Measurements from ENCODE around the gene FAM83C.
"Not testable (repeated sequence)": the region's sequence is repeated elsewhere in the genome, so short reads cannot be mapped to it uniquely, and the experiment has no call there.

The FAM83C gene

DNA sequence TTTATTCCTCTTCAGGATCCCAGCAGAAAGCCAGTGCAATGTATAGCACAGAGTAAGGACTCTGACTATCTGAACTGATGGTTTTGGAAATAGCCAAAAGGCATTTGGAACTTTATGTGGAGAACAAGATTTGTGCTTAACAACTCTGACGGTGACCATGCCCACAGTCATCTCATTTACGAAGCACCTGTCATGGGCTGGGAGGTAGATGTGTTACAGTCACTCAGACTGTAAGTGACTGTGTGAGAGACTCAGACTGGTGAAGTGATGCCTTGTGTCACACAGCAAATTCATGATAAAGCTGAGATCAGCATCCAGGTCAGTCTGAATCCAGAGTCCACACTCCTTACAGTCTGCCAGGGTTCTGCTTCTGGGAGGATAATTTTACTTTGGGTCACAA lies 23.9 kb upstream of the FAM83C start:
- Histone ChIP-seq H3K4me3 (ENCODE audit: low read depth, low read length) (no peak overlapping the region), H3K36me3 (ENCODE audit: control insufficient read depth, insufficient read depth, low read length) (no peaks in the 10 kb centered on the region), H3K9me3 (ENCODE audit: control insufficient read depth, insufficient read depth, low read length) (no peaks in the 10 kb centered on the region), H3K27me3 (ENCODE audit: control insufficient read depth, insufficient read depth, low read length) (no peaks in the 10 kb centered on the region), H3K4me1 (ENCODE audit: control insufficient read depth, insufficient read depth, low read length) (peaks cover 12% of the 10 kb centered on the region), H3K9ac (ENCODE audit: low read depth, low read length) (no peak overlapping the region)

- not testable (repeated sequence) for H3K9me3 ChIP-seq (ENCODE audit: control insufficient read depth, insufficient read depth, low read length); H3K36me3 ChIP-seq (ENCODE audit: control insufficient read depth, insufficient read depth, low read length); H3K4me1 ChIP-seq (ENCODE audit: control insufficient read depth, insufficient read depth, low read length); H3K4me3 ChIP-seq (ENCODE audit: low read depth, low read length); H3K9ac ChIP-seq (ENCODE audit: low read depth, low read length); H3K27me3 ChIP-seq (ENCODE audit: control insufficient read depth, insufficient read depth, low read length)
These were observed 23.4 kb upstream of the FAM83C start for GRCh38 chr20:35315632-35316020.

DNA sequence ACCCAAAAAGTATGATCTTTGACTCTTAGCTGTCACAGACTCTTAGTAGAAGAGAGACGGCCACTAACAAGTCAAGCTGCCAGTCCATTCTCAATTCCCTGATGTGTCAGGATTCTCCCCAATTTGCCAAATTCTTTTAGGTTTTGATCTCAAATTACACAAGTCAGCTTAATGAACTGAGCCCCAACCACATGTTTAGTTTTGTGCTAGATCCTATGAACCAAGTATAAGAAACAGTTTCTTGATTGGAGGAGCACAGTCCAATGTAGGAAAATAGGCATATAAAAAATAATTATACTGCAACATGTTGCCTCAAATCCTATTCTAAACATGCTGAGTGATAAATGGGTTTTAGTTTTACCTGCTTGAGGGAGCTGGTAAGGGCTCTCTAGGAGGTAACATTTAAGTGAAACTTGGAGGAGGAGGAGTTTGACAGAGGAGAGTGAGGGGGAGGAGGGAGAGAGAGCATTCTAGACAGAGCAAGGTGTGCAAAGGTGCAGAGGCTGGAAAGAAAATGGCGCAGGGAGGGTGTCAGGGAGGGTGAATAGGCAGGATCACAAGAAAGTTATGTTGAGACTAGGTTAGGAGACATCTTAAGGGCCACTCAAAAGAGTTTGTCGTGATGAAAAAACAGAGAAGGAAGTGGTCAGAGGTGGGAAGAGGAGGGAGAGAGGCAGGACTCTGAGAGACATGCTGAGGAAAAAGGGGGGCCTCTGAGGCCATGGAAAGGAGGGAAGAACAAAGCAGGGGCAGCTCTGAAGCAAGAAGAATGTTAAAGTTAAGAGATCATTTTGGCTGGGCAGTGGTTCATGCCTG lies 22.8 kb upstream of the FAM83C start:
- Histone ChIP-seq H3K9me3 (ENCODE audit: control insufficient read depth, insufficient read depth, low read length) (no peaks in the 10 kb centered on the region), H3K27me3 (ENCODE audit: control insufficient read depth, insufficient read depth, low read length) (no peaks in the 10 kb centered on the region), H3K4me1 (ENCODE audit: control insufficient read depth, insufficient read depth, low read length) (peaks cover 4% of the 10 kb centered on the region), H3K36me3 (ENCODE audit: control insufficient read depth, insufficient read depth, low read length) (no peaks in the 10 kb centered on the region), H3K4me3 (ENCODE audit: low read depth, low read length) (no peak overlapping the region), H3K9ac (ENCODE audit: low read depth, low read length) (peak overlapping the region; percentile 32)

GRCh38 chr20:35312318-35312717 lies 20.1 kb upstream of the FAM83C start:
- H3K9ac ChIP-seq (ENCODE audit: low read depth, low read length) = no peak overlapping the region
- no peaks in the 10 kb centered on the region for H3K9me3 ChIP-seq (ENCODE audit: control insufficient read depth, insufficient read depth, low read length)
- no peaks in the 10 kb centered on the region for H3K27me3 ChIP-seq (ENCODE audit: control insufficient read depth, insufficient read depth, low read length)
- H3K4me3 ChIP-seq (ENCODE audit: low read depth, low read length) = no peak overlapping the region
- H3K36me3 ChIP-seq (ENCODE audit: control insufficient read depth, insufficient read depth, low read length) = no peaks in the 10 kb centered on the region
- peaks cover 4% of the 10 kb centered on the region for H3K4me1 ChIP-seq (ENCODE audit: control insufficient read depth, insufficient read depth, low read length)

DNA sequence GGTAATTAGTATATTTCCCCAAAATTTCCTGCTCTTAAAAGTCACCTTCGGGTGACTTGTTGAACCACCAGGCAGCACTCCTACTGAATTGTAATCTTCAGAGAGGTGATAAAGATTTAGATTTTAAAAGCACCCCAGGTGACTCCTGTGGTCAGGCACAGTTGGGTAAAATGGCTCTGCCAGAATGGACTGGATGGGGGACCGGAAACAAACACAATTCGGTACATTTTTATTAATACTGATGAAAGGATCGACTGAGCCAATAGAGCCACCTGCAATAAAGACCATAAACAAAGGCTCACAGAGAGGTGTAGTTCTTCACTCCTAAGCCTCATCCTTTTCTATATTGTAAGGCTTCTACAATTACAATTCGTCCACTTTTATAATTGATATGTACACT lies 19.6 kb upstream of the FAM83C start:
- Histone ChIP-seq H3K9ac (ENCODE audit: low read depth, low read length) (no peak overlapping the region), H3K4me1 (ENCODE audit: control insufficient read depth, insufficient read depth, low read length) (peaks cover 4% of the 10 kb centered on the region), H3K9me3 (ENCODE audit: control insufficient read depth, insufficient read depth, low read length) (no peaks in the 10 kb centered on the region), H3K4me3 (ENCODE audit: low read depth, low read length) (no peak overlapping the region), H3K27me3 (ENCODE audit: control insufficient read depth, insufficient read depth, low read length) (no peaks in the 10 kb centered on the region), H3K36me3 (ENCODE audit: control insufficient read depth, insufficient read depth, low read length) (no peaks in the 10 kb centered on the region)

GRCh38 chr20:35311409-35311808 lies 19.2 kb upstream of the FAM83C start:
- peaks cover 4% of the 10 kb centered on the region for H3K4me1 ChIP-seq (ENCODE audit: control insufficient read depth, insufficient read depth, low read length)
- H3K9ac ChIP-seq (ENCODE audit: low read depth, low read length) = no peak overlapping the region
- H3K9me3 ChIP-seq (ENCODE audit: control insufficient read depth, insufficient read depth, low read length) = no peaks in the 10 kb centered on the region
- no peaks in the 10 kb centered on the region for H3K27me3 ChIP-seq (ENCODE audit: control insufficient read depth, insufficient read depth, low read length)
- H3K4me3 ChIP-seq (ENCODE audit: low read depth, low read length) = no peak overlapping the region
- H3K36me3 ChIP-seq (ENCODE audit: control insufficient read depth, insufficient read depth, low read length) = no peaks in the 10 kb centered on the region

GRCh38 chr20:35307666-35308653 lies 15.7 kb upstream of the FAM83C start:
- no peaks in the 10 kb centered on the region for H3K9me3 ChIP-seq (ENCODE audit: control insufficient read depth, insufficient read depth, low read length)
- no peak overlapping the region for H3K9ac ChIP-seq (ENCODE audit: low read depth, low read length)
- no peaks in the 10 kb centered on the region for H3K36me3 ChIP-seq (ENCODE audit: control insufficient read depth, insufficient read depth, low read length)
- H3K4me1 ChIP-seq (ENCODE audit: control insufficient read depth, insufficient read depth, low read length) = peaks cover 5% of the 10 kb centered on the region
- no peak overlapping the region for H3K4me3 ChIP-seq (ENCODE audit: low read depth, low read length)
- H3K27me3 ChIP-seq (ENCODE audit: control insufficient read depth, insufficient read depth, low read length) = no peaks in the 10 kb centered on the region

GRCh38 chr20:35306931-35307517 lies 14.8 kb upstream of the FAM83C start:
- Histone ChIP-seq H3K36me3 (ENCODE audit: control insufficient read depth, insufficient read depth, low read length) (no peaks in the 10 kb centered on the region), H3K4me3 (ENCODE audit: low read depth, low read length) (no peak overlapping the region), H3K9me3 (ENCODE audit: control insufficient read depth, insufficient read depth, low read length) (no peaks in the 10 kb centered on the region), H3K9ac (ENCODE audit: low read depth, low read length) (no peak overlapping the region), H3K27me3 (ENCODE audit: control insufficient read depth, insufficient read depth, low read length) (no peaks in the 10 kb centered on the region), H3K4me1 (ENCODE audit: control insufficient read depth, insufficient read depth, low read length) (peaks cover 5% of the 10 kb centered on the region)

DNA sequence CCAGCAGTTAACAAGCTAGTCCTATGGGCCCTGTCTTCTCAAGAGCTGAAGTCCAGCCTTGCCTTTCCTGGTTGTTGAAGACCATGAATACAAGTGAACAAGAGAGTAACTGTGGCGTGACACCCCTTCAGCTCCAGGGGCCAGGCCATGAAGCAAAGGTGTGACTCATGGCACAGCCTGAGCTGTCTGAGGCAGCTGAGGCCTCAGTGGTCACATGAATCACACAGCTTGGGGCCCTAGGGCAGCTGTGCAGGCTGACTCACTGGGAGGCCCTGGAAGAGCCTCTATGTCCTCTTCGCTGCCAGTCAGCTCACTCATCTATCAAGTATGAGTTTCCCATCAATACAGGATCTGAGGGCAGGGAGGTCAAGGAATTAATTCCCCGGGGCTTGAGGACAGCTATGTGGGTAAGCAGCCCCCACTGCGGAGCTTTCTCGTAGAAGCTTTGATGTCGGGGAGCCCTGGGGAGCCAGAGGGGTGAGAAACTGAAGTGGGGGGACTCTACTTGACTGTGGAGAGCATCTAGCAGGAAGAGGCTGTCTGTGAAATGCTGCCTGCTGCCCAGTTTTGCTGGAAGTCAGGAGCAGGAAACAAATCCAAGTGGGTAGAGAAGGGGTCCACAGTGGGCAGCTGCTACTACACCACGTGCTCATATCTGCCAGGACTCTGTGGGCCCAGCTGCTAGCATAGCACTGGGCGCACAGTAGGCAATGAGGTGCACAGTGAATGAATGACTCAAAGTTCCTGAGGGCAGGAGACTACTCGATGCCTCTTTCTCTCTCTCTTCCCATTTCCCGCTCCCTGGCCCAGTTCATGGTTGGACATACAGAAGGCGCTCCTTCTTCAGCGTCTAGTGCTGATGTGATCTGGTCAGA lies 13.7 kb upstream of the FAM83C start:
- Histone ChIP-seq H3K4me3 (ENCODE audit: low read depth, low read length) (no peak overlapping the region), H3K27me3 (ENCODE audit: control insufficient read depth, insufficient read depth, low read length) (no peaks in the 10 kb centered on the region), H3K9ac (ENCODE audit: low read depth, low read length) (no peak overlapping the region), H3K4me1 (ENCODE audit: control insufficient read depth, insufficient read depth, low read length) (peaks cover 2% of the 10 kb centered on the region), H3K36me3 (ENCODE audit: control insufficient read depth, insufficient read depth, low read length) (no peaks in the 10 kb centered on the region), H3K9me3 (ENCODE audit: control insufficient read depth, insufficient read depth, low read length) (no peaks in the 10 kb centered on the region)

DNA sequence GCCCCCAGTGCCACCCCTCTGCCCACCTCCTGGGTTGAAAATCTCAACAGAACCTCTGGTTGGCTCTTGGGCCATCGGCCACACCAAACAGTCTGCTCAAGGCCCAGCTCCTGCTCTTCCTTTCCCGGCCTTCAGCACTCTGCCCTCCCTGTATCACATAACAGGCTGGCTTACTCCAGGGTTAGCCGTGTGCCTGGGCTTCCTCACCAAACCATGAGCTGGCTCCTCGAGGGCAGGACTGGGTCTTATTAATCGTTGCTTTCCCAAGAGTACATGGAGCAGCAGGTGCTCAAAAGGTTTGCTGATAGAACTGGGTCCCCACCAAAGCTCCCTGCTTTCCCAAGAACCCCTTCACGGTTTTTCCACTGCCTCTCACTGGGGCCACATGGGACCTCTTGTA lies 12.7 kb upstream of the FAM83C start:
- Histone ChIP-seq H3K4me3 (ENCODE audit: low read depth, low read length) (no peak overlapping the region), H3K9ac (ENCODE audit: low read depth, low read length) (no peak overlapping the region), H3K9me3 (ENCODE audit: control insufficient read depth, insufficient read depth, low read length) (no peaks in the 10 kb centered on the region), H3K36me3 (ENCODE audit: control insufficient read depth, insufficient read depth, low read length) (no peaks in the 10 kb centered on the region), H3K4me1 (ENCODE audit: control insufficient read depth, insufficient read depth, low read length) (peaks cover 2% of the 10 kb centered on the region), H3K27me3 (ENCODE audit: control insufficient read depth, insufficient read depth, low read length) (no peaks in the 10 kb centered on the region)

All from iPS-15b (cell line).